Measurements from ENCODE around the gene RHOC.
A peak's percentile ranks its signal among the peaks of the same experiment; 100 is the strongest.

RHOC gene

GRCh38 chr1:112675728-112676381 is 31.1 kb downstream of the RHOC start:
- DNase-seq = no peak

- DNase-seq = peak; percentile 74
These were observed 31.8 kb downstream of the RHOC start for GRCh38 chr1:112674986-112675727.

GRCh38 chr1:112674440-112674985 is 32.4 kb downstream of the RHOC start, which contains the start of gene MOV10:
Gene MOV10 (plus strand): TSS chr1:112674659. CDS start chr1:112674913, 254 bp downstream.
- peak; percentile 82 for DNase-seq

- DNase-seq = peak; percentile 63
These were observed 33.1 kb downstream of the RHOC start for GRCh38 chr1:112673592-112674439.

- no peak for DNase-seq
These were observed 34.1 kb downstream of the RHOC start for GRCh38 chr1:112672842-112673241.

- no peak for DNase-seq
These were observed 34.9 kb downstream of the RHOC start for GRCh38 chr1:112672009-112672408.

GRCh38 chr1:112666946-112667345 is 40.0 kb downstream of the RHOC start:
- no peak for DNase-seq

GRCh38 chr1:112665857-112666256 is 41.1 kb downstream of the RHOC start:
- DNase-seq = no peak

- DNase-seq = no peak
These were observed 55.7 kb downstream of the RHOC start for GRCh38 chr1:112651205-112651604.
